ENCODE data around the gene PUS1.

Gene PUS1

GRCh38 chr12:131893605-131894312 is 35.3 kb upstream of the PUS1 start:
- Histone ChIP-seq H3K9me2 (replicated peaks; ENCODE audit: low read depth, low read length) (no peaks in the 10 kb centered on the region), H3K9ac (ENCODE audit: low read depth, low read length, poor library complexity, severe bottlenecking) (no peak overlapping the region), H3K4me1 (ENCODE audit: insufficient read depth, low read length, poor library complexity, severe bottlenecking) (peaks cover 18% of the 10 kb centered on the region), H2AFZ (ENCODE audit: low read length) (no peak overlapping the region), H3F3A (ENCODE audit: low read depth) (no peaks in the 10 kb centered on the region; the same call in 1 of the 2 replicates), H3K4me2 (ENCODE audit: low read depth, low read length, poor library complexity, severe bottlenecking) (peak overlapping the region; percentile 48), H4K20me1 (ENCODE audit: insufficient read depth, low read length, poor library complexity, severe bottlenecking) (peaks cover 28% of the 10 kb centered on the region), H3K79me2 (ENCODE audit: insufficient read depth, low read length) (peaks cover 33% of the 10 kb centered on the region), H3K9me3 (ENCODE audit: insufficient read depth, low read depth, low read length) (no peaks in the 10 kb centered on the region), H3K4me3 (ENCODE audit: low read length, poor library complexity, severe bottlenecking) (no peak overlapping the region), H3K27me3 (ENCODE audit: insufficient read depth, low read length, poor library complexity, severe bottlenecking) (no peaks in the 10 kb centered on the region), H3K36me3 (ENCODE audit: insufficient read depth, low read length) (no peaks in the 10 kb centered on the region)
- no peak for TF ChIP-seq CTCF (conservative IDR thresholded peaks at IDR 0.05; ENCODE audit: low read length)
- TF ChIP-seq EZH2phosphoT487 (IDR thresholded peaks at IDR 0.05; ENCODE audit: borderline replicate concordance), result no peak

- Histone ChIP-seq H3K9me3 (ENCODE audit: insufficient read depth, low read depth, low read length) (no peaks in the 10 kb centered on the region), H3F3A (ENCODE audit: low read depth) (no peaks in the 10 kb centered on the region; the same call in 1 of the 2 replicates), H3K4me3 (ENCODE audit: low read length, poor library complexity, severe bottlenecking) (peak within 1 kb of the TSS; percentile 91), H4K20me1 (ENCODE audit: insufficient read depth, low read length, poor library complexity, severe bottlenecking) (peaks cover 28% of the 10 kb centered on the region), H3K4me2 (ENCODE audit: low read depth, low read length, poor library complexity, severe bottlenecking) (peak within 1 kb of the TSS; percentile 96), H2AFZ (ENCODE audit: low read length) (no peak within 1 kb of the TSS), H3K9me2 (replicated peaks; ENCODE audit: low read depth, low read length) (no peaks in the 10 kb centered on the region), H3K4me1 (ENCODE audit: insufficient read depth, low read length, poor library complexity, severe bottlenecking) (peaks cover 18% of the 10 kb centered on the region), H3K9ac (ENCODE audit: low read depth, low read length, poor library complexity, severe bottlenecking) (peak within 1 kb of the TSS; percentile 80), H3K79me2 (ENCODE audit: insufficient read depth, low read length) (peaks cover 33% of the 10 kb centered on the region), H3K27me3 (ENCODE audit: insufficient read depth, low read length, poor library complexity, severe bottlenecking) (no peaks in the 10 kb centered on the region), H3K36me3 (ENCODE audit: insufficient read depth, low read length) (no peaks in the 10 kb centered on the region)
- TF ChIP-seq EZH2phosphoT487 (IDR thresholded peaks at IDR 0.05; ENCODE audit: borderline replicate concordance) (no peak), CTCF (conservative IDR thresholded peaks at IDR 0.05; ENCODE audit: low read length) (no peak)
These were observed 34.7 kb upstream of the PUS1 start, which contains the start of gene ULK1 for GRCh38 chr12:131894313-131894860. Gene ULK1, plus strand, starts transcription at chr12:131894622. Its CDS starts 380 bp downstream, at chr12:131895002.

GRCh38 chr12:131894981-131895639 is 34.0 kb upstream of the PUS1 start:
- H3K4me1 ChIP-seq (ENCODE audit: insufficient read depth, low read length, poor library complexity, severe bottlenecking), result peaks cover 18% of the 10 kb centered on the region
- peak overlapping the region; percentile 80 for H3K9ac ChIP-seq (ENCODE audit: low read depth, low read length, poor library complexity, severe bottlenecking)
- H3K36me3 ChIP-seq (ENCODE audit: insufficient read depth, low read length), result no peaks in the 10 kb centered on the region
- no peaks in the 10 kb centered on the region for H3K9me3 ChIP-seq (ENCODE audit: insufficient read depth, low read depth, low read length)
- H3K9me2 ChIP-seq (replicated peaks; ENCODE audit: low read depth, low read length), result no peaks in the 10 kb centered on the region
- no peaks in the 10 kb centered on the region for H3K27me3 ChIP-seq (ENCODE audit: insufficient read depth, low read length, poor library complexity, severe bottlenecking)
- peaks cover 28% of the 10 kb centered on the region for H4K20me1 ChIP-seq (ENCODE audit: insufficient read depth, low read length, poor library complexity, severe bottlenecking)
- H3F3A ChIP-seq (ENCODE audit: low read depth), result no peaks in the 10 kb centered on the region; the same call in 1 of the 2 replicates
- TF ChIP-seq EZH2phosphoT487 (IDR thresholded peaks at IDR 0.05; ENCODE audit: borderline replicate concordance) (no peak), CTCF (conservative IDR thresholded peaks at IDR 0.05; ENCODE audit: low read length) (no peak)
- H3K4me2 ChIP-seq (ENCODE audit: low read depth, low read length, poor library complexity, severe bottlenecking), result peak overlapping the region; percentile 96
- H2AFZ ChIP-seq (ENCODE audit: low read length), result no peak overlapping the region
- peaks cover 36% of the 10 kb centered on the region for H3K79me2 ChIP-seq (ENCODE audit: insufficient read depth, low read length)
- peak overlapping the region; percentile 91 for H3K4me3 ChIP-seq (ENCODE audit: low read length, poor library complexity, severe bottlenecking)

All from Loucy (cell line).